RWPE2 (cell line): Measurements from ENCODE around the gene CINP.
A peak's percentile ranks its signal among the peaks of the same experiment; 100 is the strongest.

ENCODE experiments used
- ATAC-seq: fragments of 200-7000 bp; cut with Tn5 transposase; 3 replicates; pipeline ENCODE4 v1.9.1; 2021; ENCODE audit warnings: low read depth
- DNase-seq: peaks from one replicate; pipeline ENCODE4 v3.0.0-alpha.2; 2020; ENCODE audit warnings: low spot score
- H3K27ac ChIP-seq: fragments of 450-650 bp; 2 replicates; pipeline ENCODE4 v1.5.1; 2017; ENCODE audit warnings: mild to moderate bottlenecking; ENCODE audit not compliant: poor library complexity, severe bottlenecking
- H3K27me3 ChIP-seq: fragments of 250-450 bp; sonication (Bioruptor Pico); 2 replicates; pipeline ENCODE4 v1.5.1; 2021; ENCODE audit warnings: mild to moderate bottlenecking, moderate library complexity; ENCODE audit not compliant: insufficient read depth, poor library complexity, severe bottlenecking
- H3K36me3 ChIP-seq: fragments of 250-450 bp; sonication (Bioruptor Pico); 2 replicates; pipeline ENCODE4 v1.5.1; 2020; ENCODE audit warnings: low read depth, mild to moderate bottlenecking, moderate library complexity
- H3K4me1 ChIP-seq: fragments of 250-450 bp; sonication (Bioruptor Pico); 2 replicates; pipeline ENCODE4 v1.5.1; 2021; ENCODE audit warnings: mild to moderate bottlenecking, moderate library complexity; ENCODE audit not compliant: insufficient read depth, poor library complexity, severe bottlenecking
- H3K4me3 ChIP-seq: fragments of 250-450 bp; sonication (Bioruptor Pico); 2 replicates; pipeline ENCODE4 v1.5.1; 2021; ENCODE audit warnings: mild to moderate bottlenecking, moderate library complexity; ENCODE audit not compliant: severe bottlenecking
- H3K9me3 ChIP-seq: fragments of 250-450 bp; sonication (Bioruptor Pico); 2 replicates; pipeline ENCODE4 v1.5.1; 2021; ENCODE audit warnings: mild to moderate bottlenecking, moderate library complexity; ENCODE audit not compliant: severe bottlenecking
- CTCF ChIP-seq: fragments of 450-650 bp; IDR thresholded peaks from one replicate; pipeline ENCODE4 v1.5.1; 2017; ENCODE audit warnings: mild to moderate bottlenecking, moderate library complexity; ENCODE audit not compliant: poor library complexity, severe bottlenecking

CINP gene

GRCh38 chr14:102362545-102363181 is at the start of gene CINP, which contains the start of gene TECPR2:
CINP (minus strand) TSS chr14:102362890; CDS start chr14:102362851, 39 bp downstream.
TECPR2 (plus strand) TSS chr14:102362941; CDS start chr14:102376722, 13,781 bp downstream.
- DNase-seq, result peak; percentile 99
- Histone ChIP-seq H3K4me3 (peak within 1 kb of the TSS; percentile 74), H3K4me1 (peaks cover 7% of the 10 kb centered on the region), H3K36me3 (peaks cover 18% of the 10 kb centered on the region), H3K27ac (peak within 1 kb of the TSS; percentile 61), H3K27me3 (no peaks in the 10 kb centered on the region), H3K9me3 (no peaks in the 10 kb centered on the region)
- peak; percentile 97 for ATAC-seq
- no peak for TF ChIP-seq CTCF

GRCh38 chr14:102408724-102409123 is 46.0 kb upstream of the CINP start:
- TF ChIP-seq CTCF, result no peak
- H3K27ac ChIP-seq, result no peak overlapping the region
- no peak for DNase-seq

GRCh38 chr14:102407258-102407657 is 44.6 kb upstream of the CINP start:
- DNase-seq (no peak), ATAC-seq (no peak)
- H3K36me3 ChIP-seq, result peaks cover 22% of the 10 kb centered on the region
- H3K27ac ChIP-seq, result no peak overlapping the region
- no peak overlapping the region for H3K4me3 ChIP-seq
- no peaks in the 10 kb centered on the region for H3K27me3 ChIP-seq
- H3K9me3 ChIP-seq, result peaks cover 1% of the 10 kb centered on the region
- no peak for TF ChIP-seq CTCF
- no peaks in the 10 kb centered on the region for H3K4me1 ChIP-seq

More at GRCh38 chr14:102408724-102409123, 46.0 kb upstream of the CINP start:
- no peak overlapping the region for H3K4me3 ChIP-seq
- no peak for ATAC-seq
- H3K27me3 ChIP-seq, result no peaks in the 10 kb centered on the region
- H3K9me3 ChIP-seq, result no peaks in the 10 kb centered on the region
- H3K4me1 ChIP-seq, result no peaks in the 10 kb centered on the region
- H3K36me3 ChIP-seq, result peaks cover 22% of the 10 kb centered on the region

GRCh38 chr14:102403028-102403427 is 40.3 kb upstream of the CINP start:
- Histone ChIP-seq H3K4me1 (no peaks in the 10 kb centered on the region), H3K4me3 (no peak overlapping the region), H3K36me3 (peaks cover 18% of the 10 kb centered on the region), H3K9me3 (peaks cover 7% of the 10 kb centered on the region), H3K27me3 (no peaks in the 10 kb centered on the region), H3K27ac (no peak overlapping the region)
- TF ChIP-seq CTCF, result no peak
- DNase-seq, result no peak
- no peak for ATAC-seq

- DNase-seq, result no peak
- TF ChIP-seq CTCF, result no peak
- ATAC-seq, result no peak
- Histone ChIP-seq H3K36me3 (peaks cover 9% of the 10 kb centered on the region), H3K27ac (no peak overlapping the region), H3K4me3 (no peak overlapping the region), H3K4me1 (no peaks in the 10 kb centered on the region), H3K27me3 (no peaks in the 10 kb centered on the region), H3K9me3 (no peaks in the 10 kb centered on the region)
Observed at GRCh38 chr14:102396521-102396920, 33.8 kb upstream of the CINP start.
